NB4 (cell line): ENCODE results near the gene FA2H.

ENCODE experiments used
- CTCF ChIP-seq: IDR thresholded peaks from one replicate; pipeline ENCODE4 v1.5.1; 2012; ENCODE audit warnings: low read depth, low read length
- MYC ChIP-seq: IDR thresholded peaks from 2 replicates; pipeline ENCODE4 v1.6.1; 2011; ENCODE audit warnings: low read depth, low read length
- POLR2A ChIP-seq: IDR thresholded peaks from 2 replicates; pipeline ENCODE4 v1.6.1; 2011; ENCODE audit warnings: mild to moderate bottlenecking; ENCODE audit not compliant: insufficient read length; ENCODE audit errors: extremely low read depth
- TF ChIP-seq, protein P1 (sequence below): IDR thresholded peaks from 2 replicates; pipeline ENCODE4 v1.6.1; 2011; ENCODE audit warnings: low read depth, low read length

- no peak for TF ChIP-seq CTCF
- no peak for TF ChIP-seq POLR2A
- TF ChIP-seq, protein P1, sequence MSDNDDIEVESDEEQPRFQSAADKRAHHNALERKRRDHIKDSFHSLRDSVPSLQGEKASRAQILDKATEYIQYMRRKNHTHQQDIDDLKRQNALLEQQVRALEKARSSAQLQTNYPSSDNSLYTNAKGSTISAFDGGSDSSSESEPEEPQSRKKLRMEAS = no peak
- no peak for TF ChIP-seq MYC
These were observed 60.7 kb downstream of the FA2H start for GRCh38 chr16:74713876-74714275.
